ENCODE measurements around the gene SPECC1.
A peak's percentile ranks its signal among the peaks of the same experiment; 100 is the strongest.

The SPECC1 gene

GRCh38 chr17:20203018-20203417 lies 193.9 kb downstream of the SPECC1 start:
- peak; percentile 56 for DNase-seq (ENCODE audit: low read depth)
- TF ChIP-seq CTCF (IDR thresholded peaks at IDR 0.05; ENCODE audit: insufficient read depth, low read depth, low read length, missing control alignments), result no peak
- H3K4me3 ChIP-seq (ENCODE audit: low read length), result no peak overlapping the region

GRCh38 chr17:20203761-20204263 lies 194.7 kb downstream of the SPECC1 start:
- peak; percentile 33 for DNase-seq (ENCODE audit: low read depth)
- no peak overlapping the region for H3K4me3 ChIP-seq (ENCODE audit: low read length)
- no peak for TF ChIP-seq CTCF (IDR thresholded peaks at IDR 0.05; ENCODE audit: insufficient read depth, low read depth, low read length, missing control alignments)

GRCh38 chr17:20205609-20206008 lies 196.4 kb downstream of the SPECC1 start:
- no peak overlapping the region for H3K4me3 ChIP-seq (ENCODE audit: low read length)
- TF ChIP-seq CTCF (IDR thresholded peaks at IDR 0.05; ENCODE audit: insufficient read depth, low read depth, low read length, missing control alignments), result no peak
- no peak for DNase-seq (ENCODE audit: low read depth)

GRCh38 chr17:20206068-20206467 lies 196.9 kb downstream of the SPECC1 start:
- DNase-seq (ENCODE audit: low read depth), result peak; percentile 58
- no peak for TF ChIP-seq CTCF (IDR thresholded peaks at IDR 0.05; ENCODE audit: insufficient read depth, low read depth, low read length, missing control alignments)
- no peak overlapping the region for H3K4me3 ChIP-seq (ENCODE audit: low read length)

- H3K4me3 ChIP-seq (ENCODE audit: low read length), result no peak overlapping the region
- DNase-seq (ENCODE audit: low read depth), result peak; percentile 86
- no peak for TF ChIP-seq CTCF (IDR thresholded peaks at IDR 0.05; ENCODE audit: insufficient read depth, low read depth, low read length, missing control alignments)
Observed at GRCh38 chr17:20206591-20206990, 197.4 kb downstream of the SPECC1 start.

- DNase-seq (ENCODE audit: low read depth), result peak; percentile 73
- no peak overlapping the region for H3K4me3 ChIP-seq (ENCODE audit: low read length)
- no peak for TF ChIP-seq CTCF (IDR thresholded peaks at IDR 0.05; ENCODE audit: insufficient read depth, low read depth, low read length, missing control alignments)
Observed at GRCh38 chr17:20207262-20207985, 198.3 kb downstream of the SPECC1 start.

GRCh38 chr17:20208717-20209116 lies 199.6 kb downstream of the SPECC1 start:
- H3K4me3 ChIP-seq (ENCODE audit: low read length), result no peak overlapping the region
- no peak for DNase-seq (ENCODE audit: low read depth)
- TF ChIP-seq CTCF (IDR thresholded peaks at IDR 0.05; ENCODE audit: insufficient read depth, low read depth, low read length, missing control alignments), result no peak

Measured in epithelial cell of esophagus (primary cell).